Stimulated activated CD4-positive, alpha-beta T cell treated with anti-CD3 and anti-CD28 coated beads, Interleukin-15, amount 100 ng/mL, for 1 hour (primary cell): ENCODE measurements around the gene UBE2C.
"Not testable (repeated sequence)": the region's sequence is repeated elsewhere in the genome, so short reads cannot be mapped to it uniquely, and the experiment has no call there.

ENCODE experiments used
- DNase-seq, 2 donors: peaks; one replicate each; pipeline ENCODE4 v3.0.0-alpha.2; 2020; ENCODE audit warnings: low read depth in 1 of 2, low spot score in 1 of 2

Gene UBE2C

DNA sequence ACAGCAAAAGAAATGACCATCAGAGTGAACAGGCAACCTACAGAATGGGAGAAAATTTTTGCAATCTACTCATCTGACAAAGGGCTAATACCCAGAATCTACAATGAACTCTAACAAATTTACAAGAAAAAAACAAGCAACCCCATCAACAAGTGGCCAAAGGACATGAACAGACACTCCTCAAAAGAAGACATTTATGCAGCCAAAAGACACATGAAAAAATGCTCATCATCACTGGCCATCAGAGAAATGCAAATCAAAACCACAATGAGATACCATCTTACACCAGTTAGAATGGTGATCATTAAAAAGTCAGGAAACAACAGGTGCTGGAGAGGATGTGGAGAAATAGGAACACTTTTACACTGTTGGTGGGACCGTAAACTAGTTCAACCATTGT, 14.9 kb upstream of the UBE2C start:
- not testable (repeated sequence) for DNase-seq

DNA sequence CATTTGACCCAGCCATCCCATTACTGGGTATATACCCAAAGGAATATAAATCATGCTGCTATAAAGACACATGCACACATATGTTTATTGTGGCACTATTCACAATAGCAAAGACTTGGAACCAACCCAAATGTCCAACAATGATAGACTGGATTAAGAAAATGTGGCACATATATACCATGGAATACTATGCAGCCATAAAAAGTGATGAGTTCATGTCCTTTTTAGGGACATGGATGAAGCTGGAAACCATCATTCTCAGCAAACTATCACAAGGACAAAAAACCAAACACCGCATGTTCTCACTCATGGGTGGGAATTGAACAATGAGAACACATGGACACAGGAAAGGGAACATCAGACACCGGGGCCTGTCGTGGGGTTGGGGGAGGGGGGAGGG, 14.5 kb upstream of the UBE2C start:
- DNase-seq = not testable (repeated sequence)

DNA sequence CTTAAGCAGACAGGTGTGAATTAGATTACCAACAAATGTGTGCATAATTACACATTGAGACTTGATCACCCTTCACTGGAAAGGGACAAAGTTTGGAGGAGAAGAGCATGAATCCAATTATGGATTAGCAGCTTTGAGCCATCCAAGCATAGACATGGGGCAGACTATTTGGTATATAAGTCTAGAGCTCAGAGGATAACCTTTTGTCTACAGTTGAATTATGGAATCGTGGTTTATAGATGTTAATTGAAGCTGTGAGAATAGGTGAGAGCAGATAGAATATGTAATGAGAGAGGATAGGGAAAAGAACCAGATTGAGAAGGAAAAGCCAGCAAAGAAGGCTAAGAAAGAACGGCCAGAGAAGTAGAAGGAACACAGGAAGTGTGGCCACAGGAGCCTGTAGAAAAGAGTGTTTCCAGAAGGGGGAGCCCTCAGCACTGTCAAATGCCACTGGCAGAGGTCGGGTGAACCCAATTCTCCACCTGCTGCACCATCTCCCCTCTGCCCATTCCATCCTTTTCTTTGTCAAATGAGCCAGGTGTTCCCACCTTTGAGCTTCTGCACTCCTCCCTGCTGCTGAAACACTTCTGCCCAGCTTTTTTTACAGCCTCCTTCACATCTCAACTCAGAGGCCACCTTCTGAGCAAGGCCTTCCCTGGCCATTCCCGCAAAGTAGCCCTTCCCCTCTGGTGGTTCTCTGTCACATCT, 13.4 kb upstream of the UBE2C start:
- peak; percentile 21 to 24 for DNase-seq

DNA sequence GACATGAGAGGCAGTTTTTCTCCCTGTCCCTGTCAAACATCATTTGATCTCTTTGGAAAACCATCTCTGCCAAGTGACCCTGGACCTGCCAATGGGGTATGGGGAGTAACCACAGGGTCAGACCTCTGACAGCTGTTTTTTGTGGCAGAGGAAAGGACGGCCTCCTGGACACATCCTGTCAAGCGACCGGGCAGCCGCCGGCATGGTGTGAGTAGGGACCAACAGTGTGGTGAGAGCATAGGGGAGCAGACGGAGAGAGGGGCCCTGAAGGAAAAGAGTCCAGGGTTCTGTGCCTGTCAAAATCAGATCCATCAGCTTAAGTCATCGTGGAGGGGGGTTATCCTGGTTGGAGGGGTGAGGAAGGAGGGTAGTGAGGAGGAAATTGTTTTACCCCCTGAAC, 10.6 kb upstream of the UBE2C start:
- DNase-seq = no peak

DNA sequence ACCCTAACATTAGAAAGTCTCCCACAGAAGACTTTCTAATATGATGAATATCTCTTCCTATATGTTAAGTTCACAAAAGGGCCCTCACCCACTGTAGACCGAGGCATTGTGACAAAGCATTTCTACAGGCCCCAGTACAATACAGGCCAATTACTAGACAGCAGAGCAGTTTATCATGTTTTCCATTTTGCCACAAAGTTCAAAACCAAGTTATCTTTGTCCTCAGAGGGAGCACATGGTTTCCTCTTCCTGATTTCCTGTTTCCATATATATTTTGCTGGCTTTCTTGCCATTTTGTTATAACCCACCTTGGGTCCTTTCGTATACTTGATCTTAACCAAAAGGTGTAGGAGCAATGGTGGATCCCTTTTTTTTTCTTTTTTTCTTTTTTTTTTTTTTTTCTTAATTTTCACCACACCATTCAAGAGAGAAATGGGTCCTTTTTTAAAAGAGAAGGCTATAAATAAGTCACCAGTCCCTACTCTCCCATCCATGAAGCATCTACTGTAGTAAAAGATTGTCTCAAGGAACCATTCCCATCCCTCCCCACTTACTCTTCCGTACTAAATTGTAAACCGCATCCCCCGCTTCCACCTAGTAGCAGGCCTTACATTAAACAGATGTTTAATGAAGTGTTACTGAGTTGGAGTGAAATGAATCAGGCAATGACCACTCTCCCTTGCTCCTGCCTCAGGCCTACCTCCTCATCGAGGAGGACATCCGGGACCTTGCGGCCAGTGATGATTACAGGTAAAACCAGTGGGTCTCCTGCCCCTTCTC, 2.1 kb upstream of the UBE2C start:
- DNase-seq = no peak

DNA sequence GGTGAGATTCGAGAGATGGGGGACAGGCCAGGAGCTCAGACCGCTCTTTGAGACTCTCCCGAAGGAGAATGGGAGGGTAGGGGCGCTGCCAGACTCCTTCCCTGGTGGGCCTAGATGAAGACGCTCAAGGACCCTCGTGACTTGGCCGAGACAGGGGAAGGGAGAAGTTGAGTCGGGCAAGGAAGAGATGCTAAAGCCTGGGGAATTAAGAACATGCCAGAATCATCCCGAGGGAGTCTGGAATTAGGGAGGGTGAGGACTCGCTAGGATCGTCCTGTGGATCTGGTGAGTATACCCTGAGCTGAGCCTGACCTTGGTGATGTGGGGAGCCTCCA, 529 bp downstream of the UBE2C start:
- no peak for DNase-seq

DNA sequence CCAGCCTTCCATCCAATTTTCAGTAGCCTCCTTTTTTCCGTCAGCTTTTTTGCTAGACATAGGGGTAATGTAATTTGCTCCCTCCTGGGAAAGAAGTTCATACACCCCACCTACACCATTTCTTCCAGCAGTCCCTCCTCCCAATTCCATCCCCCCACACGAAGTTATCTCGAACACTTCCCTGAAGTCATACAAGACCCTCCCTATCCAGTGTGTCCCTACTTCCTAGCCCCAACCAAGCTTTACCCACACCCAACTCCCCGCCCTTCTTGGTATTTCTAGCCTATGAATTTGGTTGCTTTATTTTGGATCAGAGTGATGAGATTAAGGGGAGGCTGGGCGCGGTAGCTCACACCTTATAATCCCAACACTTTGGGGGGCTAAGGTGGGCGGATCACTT, 1.0 kb downstream of the UBE2C start:
- no peak for DNase-seq

DNA sequence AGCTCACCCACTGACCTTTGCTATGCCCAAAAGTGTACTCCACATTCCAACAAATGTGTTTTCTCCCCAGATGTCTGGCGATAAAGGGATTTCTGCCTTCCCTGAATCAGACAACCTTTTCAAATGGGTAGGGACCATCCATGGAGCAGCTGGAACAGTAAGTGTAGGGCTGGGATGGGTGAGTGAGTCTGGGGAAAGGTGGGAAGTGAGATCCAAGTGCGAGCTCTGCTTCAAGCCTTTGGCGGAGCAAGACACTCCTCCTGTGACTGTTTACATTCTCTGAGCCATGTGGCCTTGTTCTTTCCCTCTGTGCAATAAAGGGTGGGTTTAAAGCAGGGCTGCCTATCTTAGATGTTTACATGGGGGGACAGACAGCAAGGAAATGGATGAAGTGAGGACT, 1.9 kb downstream of the UBE2C start:
- DNase-seq = no peak

DNA sequence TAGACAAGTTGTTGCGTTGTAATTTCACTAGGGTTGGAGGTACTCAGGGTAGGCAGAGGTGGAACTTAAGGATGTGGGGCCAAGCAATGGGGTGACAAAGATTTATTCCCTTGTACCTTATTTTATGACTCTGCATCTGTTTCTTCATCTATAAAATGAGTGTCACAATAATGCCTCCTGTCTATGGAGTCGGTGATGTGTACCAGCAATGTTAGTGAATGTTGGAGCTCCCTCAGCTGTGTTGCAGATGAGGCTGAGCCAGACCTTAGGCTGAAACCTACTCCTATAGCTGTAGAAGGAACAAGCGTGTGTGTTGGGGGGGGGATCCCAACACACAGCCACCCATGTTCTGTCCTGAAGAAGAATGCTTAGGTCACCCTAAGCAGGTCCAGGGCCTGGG, 4.5 kb downstream of the UBE2C start:
- DNase-seq = no peak

DNA sequence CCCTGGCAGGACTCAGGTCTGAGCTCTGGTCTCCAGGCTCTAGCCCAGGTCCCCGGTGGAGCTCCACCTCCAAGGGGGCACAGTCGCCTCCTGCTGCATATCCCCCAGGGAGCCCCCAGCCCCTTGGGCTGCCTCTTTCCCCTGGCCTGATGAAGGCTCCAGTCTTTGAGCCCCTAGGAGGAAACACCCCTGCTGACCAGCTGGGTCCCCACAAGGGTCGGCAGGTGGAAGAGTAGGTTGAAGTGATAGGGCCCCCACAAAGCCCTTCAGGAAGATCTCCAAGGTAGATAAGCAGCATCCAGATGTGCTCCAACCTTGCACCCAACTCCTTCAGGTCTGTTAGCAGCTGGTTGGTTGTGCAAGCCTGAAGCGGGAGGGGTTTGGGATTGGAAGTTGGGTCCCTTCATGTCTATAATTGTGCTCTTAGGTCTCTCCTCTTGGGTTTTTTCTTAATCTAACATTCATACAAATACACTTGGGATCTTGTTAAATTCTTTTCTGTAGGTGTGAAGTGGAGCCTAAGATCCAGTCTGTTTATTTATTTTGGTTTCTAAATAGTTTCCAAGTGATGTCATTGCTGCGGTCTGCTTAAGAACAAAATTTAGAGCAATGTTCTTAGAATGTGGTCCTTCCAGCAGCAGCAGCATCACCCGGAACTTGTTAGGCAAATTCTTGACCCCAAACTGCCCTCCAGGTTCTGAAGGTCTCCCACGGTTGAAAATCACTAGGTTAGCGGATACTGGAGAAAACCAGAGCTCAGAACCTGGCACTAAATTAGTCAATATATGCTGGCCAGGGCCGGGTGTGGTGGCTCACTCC, 5.1 kb downstream of the UBE2C start:
- no peak for DNase-seq

DNA sequence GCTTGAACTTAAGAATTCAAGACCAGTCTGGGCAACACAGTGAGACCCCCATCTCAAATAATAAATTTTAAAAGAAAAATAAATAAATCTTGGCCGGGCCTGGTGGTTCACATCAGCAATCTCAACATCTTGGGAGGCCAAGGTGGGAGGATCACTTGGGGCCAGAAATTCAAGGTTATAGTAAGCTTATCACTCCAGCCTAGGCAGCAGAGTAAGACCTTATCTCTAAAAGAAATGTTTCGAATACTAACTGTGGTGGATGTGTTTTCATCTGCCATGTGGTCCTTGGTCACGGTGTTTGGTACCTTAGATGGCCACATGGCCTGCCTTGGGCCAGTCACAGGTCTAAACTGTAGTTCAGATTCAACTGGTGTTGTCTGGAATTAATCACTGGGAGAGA, 5.8 kb downstream of the UBE2C start:
- DNase-seq = no peak

DNA sequence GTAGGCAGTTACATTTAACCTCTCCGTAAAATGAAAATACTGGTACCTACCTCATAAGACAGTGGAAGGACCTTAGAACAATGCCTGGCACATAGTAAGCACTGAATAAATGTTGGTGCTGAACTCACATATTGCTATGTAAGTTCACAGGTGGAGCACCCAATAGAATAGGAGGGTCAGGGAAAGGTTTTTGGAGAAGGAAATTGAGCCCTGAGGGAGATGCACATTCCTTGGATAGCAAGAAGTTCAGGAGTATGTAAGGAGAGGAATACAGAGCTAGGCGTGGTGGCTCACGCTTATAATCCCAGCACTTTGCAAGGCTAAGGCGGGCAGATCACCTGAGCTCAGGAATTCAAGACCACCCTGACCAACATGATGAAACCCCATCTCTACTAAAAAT, 7.0 kb downstream of the UBE2C start:
- no peak for DNase-seq

DNA sequence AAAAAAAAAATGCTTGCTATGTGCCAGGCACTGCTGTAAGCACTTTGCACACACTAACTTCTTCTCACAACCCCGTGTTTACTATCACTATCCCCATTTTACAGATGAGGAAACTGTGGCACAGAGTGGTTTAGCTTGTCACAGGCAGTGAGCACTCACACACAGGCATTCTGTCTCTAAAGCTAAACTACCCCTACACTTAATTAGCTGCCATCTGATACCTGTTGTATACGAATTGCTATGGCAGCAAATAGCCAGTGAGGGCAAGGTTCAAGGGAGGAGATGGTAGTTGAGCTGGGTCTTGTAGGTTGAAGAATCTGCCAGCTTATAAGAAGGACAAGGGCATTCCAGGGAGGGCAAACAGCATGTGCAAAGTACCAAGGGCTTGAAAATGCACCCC, 9.5 kb downstream of the UBE2C start:
- DNase-seq = no peak

DNA sequence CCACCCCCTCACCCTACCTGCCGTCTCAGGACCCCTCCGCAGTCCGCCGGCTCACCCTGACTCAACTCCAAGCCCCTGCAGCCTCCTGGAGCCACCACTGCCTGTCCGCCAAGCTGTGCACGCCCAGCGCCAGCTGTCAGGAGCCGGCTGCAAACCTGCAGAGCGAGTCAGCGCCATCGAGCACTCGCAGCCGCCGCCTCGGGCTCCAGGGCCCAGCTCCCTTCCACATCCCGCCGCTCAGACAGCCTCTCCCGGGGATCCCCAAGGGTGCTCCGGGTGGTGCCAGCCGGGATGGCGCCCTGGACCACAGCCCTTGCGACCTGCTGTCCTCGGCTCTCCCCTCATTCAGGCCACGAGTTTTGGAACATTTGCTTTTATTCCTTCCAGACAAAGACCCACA, 10.4 kb downstream of the UBE2C start:
- no peak for DNase-seq

DNA sequence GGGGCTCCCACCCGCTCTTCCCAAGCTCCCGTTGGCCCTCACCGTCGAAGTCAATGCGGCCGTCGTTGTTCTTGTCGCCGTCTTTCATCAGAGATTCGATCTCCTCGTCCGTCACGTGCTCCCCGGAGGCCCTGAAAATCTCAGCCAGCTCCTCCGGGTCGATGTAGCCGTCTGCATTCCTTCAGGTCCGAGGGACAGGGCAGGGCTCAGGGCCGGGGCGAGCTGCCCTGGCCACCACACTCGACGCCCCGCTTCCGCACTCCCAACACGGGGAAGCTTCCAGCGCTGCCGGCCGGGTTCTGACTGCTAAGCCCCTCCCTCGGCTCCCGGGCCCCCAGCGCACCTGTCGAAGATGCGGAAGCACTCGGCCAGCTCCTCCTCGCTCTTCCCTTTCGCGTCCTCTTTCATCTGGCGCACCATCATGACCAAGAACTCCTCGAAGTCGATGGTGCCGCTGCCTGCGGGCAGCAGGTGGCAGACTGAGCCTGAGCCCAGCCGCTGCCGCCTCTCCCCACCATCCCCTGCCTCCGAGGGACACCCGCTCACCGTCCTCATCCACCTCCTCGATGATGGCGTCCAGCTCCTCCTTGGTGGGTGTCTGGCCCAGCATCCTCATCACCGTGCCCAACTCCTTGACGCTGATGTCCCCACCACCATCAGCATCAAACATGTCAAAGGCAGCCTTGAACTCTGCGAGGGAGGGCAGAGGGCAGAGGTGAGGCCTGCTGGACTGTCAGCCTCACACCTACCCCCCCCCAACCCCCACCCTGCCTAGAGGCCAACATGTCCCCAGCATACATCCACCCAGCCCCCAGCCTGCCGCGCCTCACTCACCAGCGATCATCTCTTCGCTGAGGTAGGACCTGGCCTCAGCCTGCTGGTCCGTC, 11.7 kb downstream of the UBE2C start:
- DNase-seq = peak; percentile 20 to 35

DNA sequence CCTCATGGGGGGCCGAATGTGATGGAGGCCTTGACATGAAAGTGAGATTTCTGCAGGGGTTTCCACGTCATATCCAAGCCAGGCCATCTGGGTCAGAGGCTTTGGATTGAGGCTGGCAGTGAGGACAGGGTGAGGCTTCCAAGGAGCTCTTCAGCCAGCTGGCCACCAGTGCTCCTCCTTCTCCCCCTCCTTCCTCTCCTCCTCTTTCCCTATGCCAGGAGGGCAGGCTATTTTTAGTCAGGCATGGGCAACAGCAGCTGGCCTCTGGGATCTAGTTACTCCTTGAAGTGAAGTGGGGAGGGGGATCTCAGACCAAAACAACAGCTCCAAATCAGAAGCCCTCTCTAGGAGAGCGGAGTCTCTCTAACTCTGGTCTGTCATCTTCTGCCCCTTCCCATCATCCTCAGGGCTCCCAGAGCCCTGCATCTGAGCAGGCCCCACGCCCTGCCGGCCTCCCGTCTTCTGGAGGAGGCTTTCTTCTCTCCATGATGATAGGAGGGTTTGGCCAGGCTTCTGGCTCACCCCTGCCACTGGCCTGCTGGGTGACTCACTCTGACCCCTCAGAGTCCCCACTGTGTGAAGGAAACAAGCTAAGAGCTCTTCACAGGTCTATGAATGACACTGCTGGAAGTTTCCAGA, 14.1 kb downstream of the UBE2C start:
- no peak for DNase-seq

DNA sequence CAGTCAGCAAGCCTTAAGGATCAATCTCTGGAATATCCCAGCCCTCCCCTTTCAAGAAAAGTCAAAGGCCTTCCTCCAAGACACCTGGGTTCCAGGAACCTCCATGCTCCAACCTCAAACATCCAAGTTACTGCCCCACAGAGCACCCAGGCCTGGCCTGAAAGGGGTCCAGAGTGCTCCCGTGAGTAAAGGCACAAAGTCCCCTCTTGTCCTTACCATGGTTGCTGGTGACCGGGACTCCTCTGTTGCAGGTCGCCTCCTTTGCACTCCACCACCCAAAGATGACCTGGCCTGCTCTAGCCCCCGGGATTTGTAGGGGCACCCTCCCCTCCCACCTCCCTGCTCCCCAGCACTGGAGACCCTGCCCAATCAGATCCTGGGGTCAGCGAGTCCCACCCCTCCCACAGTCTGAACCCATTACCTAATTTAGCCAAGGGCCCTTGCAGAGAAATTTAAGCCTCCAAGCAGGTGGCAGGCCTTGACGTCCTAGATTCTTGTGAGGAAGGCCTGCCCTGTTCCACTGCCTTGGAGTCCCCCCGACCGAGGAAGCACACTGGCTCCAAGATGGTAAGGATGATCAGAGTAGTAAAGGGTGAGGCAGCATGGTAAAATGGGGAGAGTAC, 14.7 kb downstream of the UBE2C start, which contains the start of gene TNNC2:
TSS of gene TNNC2 (minus strand) at position 283 of the 623 bp plus-strand sequence. CDS start at position 219, 64 bp downstream.
- DNase-seq = no peak

DNA sequence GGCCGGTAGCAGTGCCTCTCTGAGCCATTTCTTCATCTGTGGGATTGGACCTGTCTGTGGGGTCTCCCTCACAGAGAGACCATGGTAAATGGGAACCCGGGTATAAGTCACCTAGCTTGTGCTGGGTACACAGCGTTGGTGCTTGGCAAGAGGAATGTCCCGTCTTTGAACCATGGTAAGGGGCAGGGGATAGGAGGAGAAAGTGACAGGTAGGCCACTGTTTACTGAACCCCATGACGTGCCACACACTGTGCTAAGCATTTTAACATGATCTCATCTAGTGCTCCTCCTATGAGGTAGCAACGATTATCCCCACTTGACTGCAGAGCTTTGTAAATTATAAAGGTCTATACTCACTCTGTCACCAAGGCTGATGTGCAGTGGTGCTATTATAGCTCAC, 15.3 kb downstream of the UBE2C start:
- DNase-seq = no peak

DNA sequence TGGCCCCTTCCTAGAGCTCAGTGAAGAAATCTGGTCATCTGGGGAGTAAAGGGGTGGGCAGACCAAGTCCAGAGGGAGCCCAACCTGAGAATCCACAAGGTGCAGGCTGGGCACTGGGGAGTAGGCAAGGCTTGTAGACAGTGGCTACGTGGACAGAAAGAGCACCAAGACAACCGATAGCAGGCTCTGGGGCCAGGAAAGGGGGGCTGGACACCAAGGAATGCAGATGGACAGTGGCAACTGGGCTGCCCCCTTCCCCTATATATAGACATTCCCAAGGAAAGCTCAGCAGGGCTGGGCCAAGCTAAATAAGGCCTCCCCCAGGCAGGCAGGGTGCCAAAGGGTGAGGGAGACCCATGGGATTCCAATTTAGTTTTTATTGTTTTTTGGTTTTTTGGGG, 16.1 kb downstream of the UBE2C start:
- no peak for DNase-seq

DNA sequence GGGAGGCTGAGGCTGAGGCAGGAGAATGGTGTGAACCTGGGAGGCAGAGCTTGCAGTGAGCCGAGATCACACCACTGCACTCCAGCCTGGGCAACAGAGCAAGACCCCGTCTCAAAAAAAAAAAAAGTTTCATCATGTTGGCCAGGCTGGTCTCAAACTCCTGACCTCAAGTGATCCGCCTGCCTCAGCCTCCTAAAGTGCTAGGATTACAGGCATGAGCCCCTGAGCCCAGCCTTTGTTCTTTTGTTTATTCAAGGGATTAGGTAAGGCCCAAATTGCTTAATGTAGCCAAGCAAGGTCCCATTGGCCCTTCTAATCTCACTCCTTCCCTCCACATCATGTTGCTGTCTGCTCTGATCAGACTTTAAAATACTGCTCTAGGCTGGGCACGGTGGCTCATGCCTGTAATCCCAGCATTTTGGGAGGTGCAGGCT, 17.2 kb downstream of the UBE2C start:
- not testable (repeated sequence) for DNase-seq
